Measurements from ENCODE around the gene TAF4.

The TAF4 gene

DNA sequence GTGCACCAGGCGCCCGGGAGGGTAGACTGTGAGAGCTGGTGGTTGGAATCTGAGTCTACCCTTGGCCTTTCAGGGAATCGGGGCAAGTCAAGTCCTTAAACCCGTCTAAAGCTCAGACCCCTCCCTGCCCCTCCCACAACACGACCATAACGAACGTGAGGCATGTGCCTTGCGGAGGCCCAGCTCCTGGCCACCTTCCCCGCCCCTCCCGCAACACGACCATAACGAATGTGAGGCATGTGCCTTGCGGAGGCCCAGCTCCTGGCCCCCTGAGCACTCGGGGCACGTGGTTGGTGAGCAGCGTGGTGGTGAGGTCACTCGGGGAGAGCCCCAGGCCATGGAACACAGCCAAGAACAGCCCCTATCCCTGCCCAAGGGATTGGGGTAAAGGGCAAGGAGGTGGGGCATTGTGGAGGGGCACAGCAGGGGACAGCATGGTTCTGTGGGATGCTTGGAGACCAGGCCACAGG is 132.2 kb downstream of the TAF4 start:
- no peak for DNase-seq (ENCODE audit: low spot score)

DNA sequence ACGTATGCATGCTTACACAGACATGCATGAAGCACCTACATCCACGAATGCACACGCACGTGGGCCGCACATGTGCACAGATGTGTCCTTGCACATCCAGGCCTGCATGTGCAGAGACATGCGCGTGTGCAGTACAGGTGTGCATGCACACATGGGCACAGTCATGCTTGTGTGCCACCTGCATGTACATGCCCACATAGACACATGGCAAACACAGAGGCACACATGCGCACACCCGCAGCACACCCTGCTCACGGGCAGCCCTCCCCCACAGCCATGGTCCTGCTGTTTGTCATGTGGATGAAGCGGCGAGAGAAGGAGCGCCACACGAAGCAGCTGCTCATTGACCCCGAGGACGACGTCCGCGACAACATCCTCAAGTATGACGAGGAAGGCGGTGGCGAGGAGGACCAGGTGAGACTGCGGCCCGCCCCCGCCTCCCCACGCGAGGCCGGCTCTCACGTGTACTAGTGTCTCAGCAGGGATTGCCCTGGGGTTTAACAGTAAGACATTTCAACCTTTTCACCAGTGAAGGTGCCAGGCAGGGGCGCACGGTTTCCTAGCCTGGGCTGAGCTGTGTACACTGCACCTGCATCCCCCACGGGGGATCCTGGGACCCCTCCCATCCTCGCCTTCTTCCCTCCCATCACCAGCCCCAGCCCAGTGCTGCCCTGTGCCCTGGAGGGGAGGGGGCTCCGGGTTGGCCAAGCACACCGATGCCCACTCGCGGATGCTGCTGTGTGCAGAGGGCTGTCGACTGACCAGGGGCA is 132.8 kb downstream of the TAF4 start:
- TF ChIP-seq, protein P1, sequence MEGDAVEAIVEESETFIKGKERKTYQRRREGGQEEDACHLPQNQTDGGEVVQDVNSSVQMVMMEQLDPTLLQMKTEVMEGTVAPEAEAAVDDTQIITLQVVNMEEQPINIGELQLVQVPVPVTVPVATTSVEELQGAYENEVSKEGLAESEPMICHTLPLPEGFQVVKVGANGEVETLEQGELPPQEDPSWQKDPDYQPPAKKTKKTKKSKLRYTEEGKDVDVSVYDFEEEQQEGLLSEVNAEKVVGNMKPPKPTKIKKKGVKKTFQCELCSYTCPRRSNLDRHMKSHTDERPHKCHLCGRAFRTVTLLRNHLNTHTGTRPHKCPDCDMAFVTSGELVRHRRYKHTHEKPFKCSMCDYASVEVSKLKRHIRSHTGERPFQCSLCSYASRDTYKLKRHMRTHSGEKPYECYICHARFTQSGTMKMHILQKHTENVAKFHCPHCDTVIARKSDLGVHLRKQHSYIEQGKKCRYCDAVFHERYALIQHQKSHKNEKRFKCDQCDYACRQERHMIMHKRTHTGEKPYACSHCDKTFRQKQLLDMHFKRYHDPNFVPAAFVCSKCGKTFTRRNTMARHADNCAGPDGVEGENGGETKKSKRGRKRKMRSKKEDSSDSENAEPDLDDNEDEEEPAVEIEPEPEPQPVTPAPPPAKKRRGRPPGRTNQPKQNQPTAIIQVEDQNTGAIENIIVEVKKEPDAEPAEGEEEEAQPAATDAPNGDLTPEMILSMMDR (IDR thresholded peaks at IDR 0.05; ENCODE audit: extremely low read depth, missing control alignments): no peak
- DNase-seq (ENCODE audit: low spot score): no peak

More for the DNA sequence above, 132.2 kb downstream of the TAF4 start:
- TF ChIP-seq, protein P1 (IDR thresholded peaks at IDR 0.05; ENCODE audit: extremely low read depth, missing control alignments): no peak

DNA sequence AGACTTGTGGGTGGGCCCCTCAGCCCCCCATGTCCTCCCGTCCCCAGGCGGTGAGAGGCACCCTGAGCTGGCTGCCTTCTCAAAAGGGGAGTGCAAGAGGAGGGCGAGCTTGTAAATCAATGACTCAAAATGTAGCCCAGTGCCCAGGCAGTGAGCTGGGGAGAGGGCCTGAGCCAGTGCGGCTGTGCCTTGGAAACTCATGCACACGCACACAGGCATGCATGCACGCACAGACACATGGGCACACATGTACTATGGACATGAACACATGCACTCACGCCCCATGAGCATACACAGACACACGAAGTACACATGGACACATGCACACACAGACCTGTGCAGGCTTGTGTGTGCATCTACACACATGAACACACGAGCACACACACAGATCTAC is 133.5 kb downstream of the TAF4 start:
- TF ChIP-seq, protein P1 (IDR thresholded peaks at IDR 0.05; ENCODE audit: extremely low read depth, missing control alignments): no peak
- DNase-seq (ENCODE audit: low spot score): no peak

DNA sequence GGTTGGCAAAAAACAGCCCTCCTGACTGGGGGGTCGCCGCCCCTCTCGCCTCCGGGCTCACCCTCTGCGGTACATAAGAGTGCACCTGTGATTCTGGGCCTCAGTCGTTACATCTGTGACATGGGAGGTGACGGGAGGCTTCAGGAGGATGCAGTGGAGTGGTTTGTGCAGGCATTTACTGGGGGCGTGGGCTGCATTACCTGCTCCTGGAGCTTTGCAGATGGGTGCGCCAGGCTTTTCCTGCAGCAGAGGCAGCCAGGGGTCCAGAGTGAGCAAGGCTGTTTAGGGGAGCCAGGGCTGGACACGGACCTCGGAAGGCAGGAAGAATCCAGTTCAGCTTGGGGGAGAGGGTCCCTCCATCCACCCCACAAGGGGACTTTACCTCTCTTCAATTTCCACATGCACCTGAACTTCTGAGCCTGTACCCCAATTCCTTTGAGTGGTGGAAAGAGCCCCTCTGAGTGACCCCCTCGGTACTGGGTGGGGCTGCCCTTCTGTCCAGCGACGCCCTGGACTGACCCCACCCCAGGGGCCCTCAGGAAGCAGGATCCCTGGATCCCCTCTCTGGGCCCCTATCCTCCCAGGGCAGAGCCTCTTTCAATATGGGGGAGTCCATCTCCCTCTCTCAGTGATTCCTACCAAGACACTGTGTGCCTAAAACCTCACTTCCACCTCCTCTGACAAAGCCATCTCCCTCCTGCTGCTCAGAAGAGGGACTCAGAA is 134.0 kb downstream of the TAF4 start:
- no peak for DNase-seq (ENCODE audit: low spot score)
- TF ChIP-seq, protein P1 (IDR thresholded peaks at IDR 0.05; ENCODE audit: extremely low read depth, missing control alignments): no peak

DNA sequence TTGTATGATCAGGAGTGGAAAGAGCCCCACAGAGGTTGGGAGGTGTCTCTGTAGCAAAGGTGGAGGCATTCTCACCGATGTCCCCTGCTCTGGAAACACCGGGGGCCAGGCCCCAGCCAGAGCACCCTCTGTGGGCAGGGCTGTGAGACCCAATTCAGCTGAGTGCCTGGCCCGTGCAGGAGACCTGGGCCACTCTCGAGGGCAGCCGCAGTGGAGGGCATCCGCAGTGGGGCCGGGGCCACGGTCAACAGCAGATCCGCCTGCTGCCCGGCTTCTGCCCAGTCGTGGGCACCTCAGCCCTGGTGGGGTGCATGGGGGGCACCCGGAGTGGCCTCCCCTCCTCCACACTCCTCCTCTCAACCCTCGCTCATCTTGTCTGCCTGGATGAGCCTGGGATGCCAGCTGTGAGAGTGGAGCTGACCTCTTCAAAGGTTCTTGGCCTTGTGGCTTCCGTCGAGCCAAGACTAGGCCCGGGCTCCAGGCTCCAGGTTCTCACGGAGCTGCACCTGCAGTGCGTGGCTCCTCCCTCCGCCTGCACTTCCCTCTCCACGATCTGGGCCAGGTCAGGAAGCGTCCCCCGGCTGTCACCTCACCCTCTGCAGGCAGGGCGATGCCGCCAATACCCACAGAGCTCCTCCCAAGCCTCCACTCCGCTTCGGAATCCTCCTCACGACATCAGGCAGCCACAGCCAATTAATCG is 134.8 kb downstream of the TAF4 start:
- no peak for DNase-seq (ENCODE audit: low spot score)
- TF ChIP-seq, protein P1 (IDR thresholded peaks at IDR 0.05; ENCODE audit: extremely low read depth, missing control alignments): no peak

DNA sequence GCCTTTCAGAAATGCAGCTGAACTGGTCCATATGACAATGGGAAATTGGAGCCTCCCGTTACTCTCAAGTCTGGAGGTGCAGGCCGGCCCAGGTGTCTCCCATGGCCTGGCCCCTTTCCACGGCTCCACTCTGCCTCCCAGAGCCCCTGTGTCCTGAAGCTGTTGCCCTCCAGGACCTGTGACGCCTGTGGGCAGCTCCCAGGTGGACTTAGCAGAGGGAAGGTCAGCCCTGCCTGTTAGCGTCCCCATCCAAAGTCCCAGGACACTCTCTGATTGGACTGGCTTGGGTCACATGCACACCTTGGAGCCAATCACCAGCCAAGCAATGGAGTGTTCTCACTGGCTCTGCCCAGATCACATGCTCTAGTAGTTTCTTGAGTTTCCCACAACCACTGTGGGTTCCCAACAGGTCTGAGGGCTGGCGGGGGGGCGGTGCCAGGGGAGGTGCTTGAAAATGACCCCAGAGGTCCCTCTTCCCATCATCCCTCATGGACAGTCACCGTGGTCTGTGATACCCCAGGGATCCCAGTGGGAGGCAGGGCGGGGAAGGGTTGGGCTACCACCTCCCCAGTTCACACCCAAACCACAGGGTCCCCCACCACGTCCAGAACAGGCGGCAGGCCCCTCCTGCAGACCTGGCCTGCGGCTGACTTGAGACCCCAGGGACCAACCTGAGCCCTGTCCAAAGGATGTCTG is 135.6 kb downstream of the TAF4 start:
- TF ChIP-seq, protein P1 (IDR thresholded peaks at IDR 0.05; ENCODE audit: extremely low read depth, missing control alignments): no peak
- DNase-seq (ENCODE audit: low spot score): no peak

All from GM20000 (cell line).